Vagina (tissue), 2 donors: Measurements from ENCODE around the gene THPO.

Experiments used
- POLR2A ChIP-seq, 2 donors: fragments of 450-650 bp; IDR thresholded peaks; one replicate each; pipeline ENCODE4 v1.6.1; 2017; ENCODE audit warnings: antibody characterized with exemption in 2 of 2, mild to moderate bottlenecking in 2 of 2, moderate library complexity in 2 of 2
- TF ChIP-seq, protein P1 (sequence below), 3 experiments: fragments of 450-650 bp in 2 of 3; fragments of 200-600 bp in 1 of 3; sonication (generic) in 1 of 3; IDR thresholded peaks; one replicate each; pipeline ENCODE4 v1.5.1; 2017 to 2019; ENCODE audit warnings: antibody characterized with exemption in 3 of 3, mild to moderate bottlenecking in 2 of 3, moderate library complexity in 2 of 3

DNA sequence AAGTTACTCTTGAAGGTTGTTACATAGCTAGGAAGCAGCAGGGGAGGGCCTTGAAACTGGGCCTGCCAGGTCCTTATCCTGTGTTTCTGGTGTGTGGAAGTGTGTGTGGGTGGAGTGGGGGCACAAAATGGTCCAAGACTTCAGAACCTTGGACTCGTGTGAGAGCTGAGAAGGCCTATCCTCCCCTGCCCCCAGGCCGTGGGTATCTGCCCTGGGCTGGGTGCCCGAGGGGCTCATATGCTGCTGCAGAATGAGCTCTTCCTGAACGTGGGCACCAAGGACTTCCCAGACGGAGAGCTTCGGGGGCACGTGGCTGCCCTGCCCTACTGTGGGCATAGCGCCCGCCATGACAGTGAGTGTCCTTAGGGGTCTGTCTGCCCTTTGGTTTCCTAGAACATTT is 6.3 kb upstream of the THPO start:
- TF ChIP-seq, protein P1, sequence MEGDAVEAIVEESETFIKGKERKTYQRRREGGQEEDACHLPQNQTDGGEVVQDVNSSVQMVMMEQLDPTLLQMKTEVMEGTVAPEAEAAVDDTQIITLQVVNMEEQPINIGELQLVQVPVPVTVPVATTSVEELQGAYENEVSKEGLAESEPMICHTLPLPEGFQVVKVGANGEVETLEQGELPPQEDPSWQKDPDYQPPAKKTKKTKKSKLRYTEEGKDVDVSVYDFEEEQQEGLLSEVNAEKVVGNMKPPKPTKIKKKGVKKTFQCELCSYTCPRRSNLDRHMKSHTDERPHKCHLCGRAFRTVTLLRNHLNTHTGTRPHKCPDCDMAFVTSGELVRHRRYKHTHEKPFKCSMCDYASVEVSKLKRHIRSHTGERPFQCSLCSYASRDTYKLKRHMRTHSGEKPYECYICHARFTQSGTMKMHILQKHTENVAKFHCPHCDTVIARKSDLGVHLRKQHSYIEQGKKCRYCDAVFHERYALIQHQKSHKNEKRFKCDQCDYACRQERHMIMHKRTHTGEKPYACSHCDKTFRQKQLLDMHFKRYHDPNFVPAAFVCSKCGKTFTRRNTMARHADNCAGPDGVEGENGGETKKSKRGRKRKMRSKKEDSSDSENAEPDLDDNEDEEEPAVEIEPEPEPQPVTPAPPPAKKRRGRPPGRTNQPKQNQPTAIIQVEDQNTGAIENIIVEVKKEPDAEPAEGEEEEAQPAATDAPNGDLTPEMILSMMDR (IDR thresholded peaks at IDR 0.05): no peak
- no peak for TF ChIP-seq POLR2A (IDR thresholded peaks at IDR 0.05)
